SK-N-SH (cell line): ENCODE measurements around the gene MATN1. TPM values are rescaled to one million over a fixed set of nuclear protein-coding genes. Genes with fewer than 3 reads are reported as not detected.

Source experiments
- CTCF ChIA-PET: fragments of 300-600, 350-600 bp; formaldehyde crosslinking; extraction: SDS; loops from one replicate; lab custom pipeline; 2021; lab: Yijun Ruan, JAX
- POLR2A ChIA-PET: fragments of 350-600 bp; sonication (Branson Sonifier 250); formaldehyde crosslinking; extraction: SDS; loops from one replicate; lab custom pipeline; 2020; ENCODE audit warnings: antibody characterized with exemption, inconsistent platforms; lab: Yijun Ruan, JAX
- DNase-seq: peaks from one replicate; pipeline ENCODE4 v3.0.0; 2012
- H2AFZ ChIP-seq: fragments of 200-600 bp; sonication (generic); 2 replicates; pipeline ENCODE4 v1.8.1; 2016; ENCODE audit warnings: antibody characterized with exemption, mild to moderate bottlenecking, low read depth
- H3F3A ChIP-seq: fragments of 200-600 bp; sonication (generic); replicated peaks from 2 replicates; pipeline ENCODE3; 2016; ENCODE audit warnings: antibody characterized with exemption, mild to moderate bottlenecking; ENCODE audit not compliant: insufficient read depth
- H3K27ac ChIP-seq, 2 experiments: fragments of 200-500 bp in 1 of 2; fragments of 200-600 bp in 1 of 2; sonication (Bioruptor generic) in 1 of 2; sonication (generic), shearing (Covaris generic) in 1 of 2; 2 replicates each; pipeline versions ENCODE4 v1.5.1 to v1.6.1; 2014 to 2016; ENCODE audit warnings: low read depth in 2 of 2, inconsistent platforms in 1 of 2, low read length in 1 of 2, mild to moderate bottlenecking in 1 of 2, mixed read lengths in 1 of 2
- H3K27me3 ChIP-seq: fragments of 200-600 bp; sonication (generic), shearing (Covaris generic); 2 replicates; pipeline ENCODE4 v1.6.1; 2016; ENCODE audit warnings: mixed run types; ENCODE audit not compliant: insufficient read depth
- H3K36me3 ChIP-seq, 2 experiments: fragments of 200-500 bp in 1 of 2; fragments of 200-600 bp in 1 of 2; sonication (Bioruptor generic) in 1 of 2; sonication (generic) in 1 of 2; replicated peaks in 1 of 2; 2 replicates each; pipeline versions ENCODE3 to v1.5.1; 2014 to 2016; ENCODE audit warnings: low read length in 1 of 2, mild to moderate bottlenecking in 1 of 2; ENCODE audit not compliant: insufficient read depth in 2 of 2, control insufficient read depth in 1 of 2
- H3K4me1 ChIP-seq, 2 experiments: fragments of 200-500 bp in 1 of 2; fragments of 200-600 bp in 1 of 2; sonication (Bioruptor generic) in 1 of 2; sonication (generic), shearing (Covaris generic) in 1 of 2; 2 replicates each; pipeline versions ENCODE4 v1.5.1 to v1.6.1; 2014 to 2016; ENCODE audit warnings: low read depth in 1 of 2, low read length in 1 of 2, mixed run types in 1 of 2; ENCODE audit not compliant: insufficient read depth in 2 of 2, control insufficient read depth in 1 of 2
- H3K4me2 ChIP-seq: fragments of 200-600 bp; sonication (generic), shearing (Covaris generic); 2 replicates; pipeline ENCODE4 v1.6.1; 2017; ENCODE audit warnings: mixed run types
- H3K4me3 ChIP-seq, 2 experiments: fragments of 200-500 bp in 1 of 2; fragments of 200-600 bp in 1 of 2; sonication (Bioruptor generic) in 1 of 2; sonication (generic), shearing (Covaris generic) in 1 of 2; 2 replicates each; pipeline versions ENCODE4 v1.5.1 to v1.8.1; 2014 to 2016; ENCODE audit warnings: low read depth in 2 of 2, inconsistent platforms in 1 of 2, low read length in 1 of 2, mild to moderate bottlenecking in 1 of 2, mixed read lengths in 1 of 2, moderate library complexity in 1 of 2
- H3K79me2 ChIP-seq: fragments of 200-600 bp; sonication (generic); 2 replicates; pipeline ENCODE4 v1.8.1; 2017; ENCODE audit warnings: mild to moderate bottlenecking; ENCODE audit not compliant: insufficient read depth
- H3K9ac ChIP-seq: fragments of 200-600 bp; sonication (generic); 2 replicates; pipeline ENCODE4 v1.6.1; 2017; ENCODE audit warnings: mixed run types
- H3K9me2 ChIP-seq: fragments of 200-600 bp; sonication (generic); 2 replicates; pipeline ENCODE4 v1.6.1; 2017; ENCODE audit warnings: mixed run types
- H3K9me3 ChIP-seq: fragments of 200-600 bp; sonication (generic); 2 replicates; pipeline ENCODE4 v1.6.1; 2017; ENCODE audit warnings: mixed run types, mild to moderate bottlenecking, moderate library complexity
- H4K20me1 ChIP-seq: fragments of 200-600 bp; sonication (generic); 2 replicates; pipeline ENCODE4 v1.6.1; 2017; ENCODE audit warnings: mild to moderate bottlenecking, mixed run types; ENCODE audit not compliant: insufficient read depth
- FOXJ3 ChIP-seq: sonication (generic); formaldehyde crosslinking; IDR thresholded peaks from 2 replicates; pipeline ENCODE4 v1.5.1; 2020; ENCODE audit warnings: mild to moderate bottlenecking, missing genetic modification reagents
- FOXM1 ChIP-seq: IDR thresholded peaks from 2 replicates; pipeline ENCODE4 v1.4.0; 2012; ENCODE audit warnings: low read depth, mild to moderate bottlenecking
- JUND ChIP-seq: IDR thresholded peaks from 2 replicates; pipeline ENCODE4 v1.4.0; 2012
- POLR2AphosphoS5 ChIP-seq: IDR thresholded peaks from 2 replicates; pipeline ENCODE4 v1.6.1; 2012; ENCODE audit warnings: low read depth, low read length
- SIN3A ChIP-seq: IDR thresholded peaks from 2 replicates; pipeline ENCODE4 v1.6.1; 2012; ENCODE audit warnings: low read depth, mild to moderate bottlenecking, low read length, moderate library complexity, borderline replicate concordance
- SMC3 ChIP-seq: IDR thresholded peaks from 2 replicates; pipeline ENCODE4 v1.6.1; 2012; ENCODE audit warnings: low read depth, low read length, improper control_type of control experiment
- YY1 ChIP-seq: IDR thresholded peaks from 2 replicates; pipeline ENCODE4 v1.4.0; 2012; ENCODE audit warnings: low read depth, mild to moderate bottlenecking
- WGBS: methylation state at CpG from one replicate; pipeline ENCODE4 v1.1.6; 2017; ENCODE audit warnings: low lambda C conversion rate; 5-methylcytosine and 5-hydroxymethylcytosine counted together
- polyA plus RNA-seq, 3 experiments: library from polyadenylated mRNA; depleted of rRNA; stranded (reverse); fragments of >200 nt; gene quantifications; 2 replicates each; pipeline ENCODE4 v1.2.3, GENCODE V29; 2012
- TF ChIP-seq, protein P1 (sequence below): fragments of 200-600 bp; sonication (generic); IDR thresholded peaks from 2 replicates; pipeline ENCODE4 v1.6.1; 2017; ENCODE audit warnings: antibody characterized with exemption, mild to moderate bottlenecking, moderate library complexity
- TF ChIP-seq, protein P2 (sequence below): IDR thresholded peaks from 2 replicates; pipeline ENCODE4 v1.4.0; 2012; ENCODE audit warnings: low read depth
- TF ChIP-seq, protein P3 (sequence below): IDR thresholded peaks from 2 replicates; pipeline ENCODE4 v1.4.0; 2012; ENCODE audit warnings: low read depth, borderline replicate concordance

MATN1 gene
- polyA plus RNA-seq, 1 of the 3 experiments (the other 2 are of a cell fraction), result 0.23 TPM

DNA sequence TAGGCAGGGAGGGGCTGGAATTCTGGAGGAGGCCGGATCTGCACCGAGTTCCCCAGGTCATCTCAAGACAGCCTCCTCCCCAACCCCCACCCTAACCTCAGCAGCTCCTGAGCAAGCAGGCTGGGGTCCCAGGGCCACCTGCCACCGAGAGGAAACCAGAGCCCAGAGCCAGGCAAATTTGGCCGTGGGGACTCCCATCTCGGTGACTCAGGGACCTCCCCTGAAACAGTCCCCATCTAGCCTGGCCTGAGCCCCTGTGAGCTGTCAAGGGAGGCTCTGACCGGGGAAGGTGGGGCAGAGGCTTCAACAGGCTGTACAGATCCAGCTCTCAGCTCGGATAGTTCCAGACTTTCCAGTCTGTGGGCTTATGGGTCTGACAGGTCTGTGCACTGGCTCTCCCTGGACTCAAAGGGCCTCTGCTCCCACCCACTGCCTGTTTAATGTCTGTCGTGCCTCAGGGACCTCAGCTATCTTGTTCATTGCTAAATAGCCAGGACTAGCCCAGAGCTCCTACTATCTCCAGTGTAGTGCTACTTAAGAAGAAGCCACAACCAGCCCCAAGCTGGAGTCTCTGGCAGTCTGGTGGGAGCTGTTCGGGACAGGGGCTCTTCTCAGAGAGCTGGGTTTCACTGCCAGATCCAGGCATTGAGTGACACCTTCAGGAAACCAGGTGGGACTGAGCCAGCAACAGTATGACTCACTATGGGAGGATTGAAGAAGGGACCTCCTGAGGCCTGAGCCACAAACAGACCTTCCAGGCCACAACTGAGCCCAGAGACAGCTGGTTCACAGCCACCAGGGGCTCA is 25.6 kb downstream of the MATN1 start (continued):
- TF ChIP-seq, protein P1, sequence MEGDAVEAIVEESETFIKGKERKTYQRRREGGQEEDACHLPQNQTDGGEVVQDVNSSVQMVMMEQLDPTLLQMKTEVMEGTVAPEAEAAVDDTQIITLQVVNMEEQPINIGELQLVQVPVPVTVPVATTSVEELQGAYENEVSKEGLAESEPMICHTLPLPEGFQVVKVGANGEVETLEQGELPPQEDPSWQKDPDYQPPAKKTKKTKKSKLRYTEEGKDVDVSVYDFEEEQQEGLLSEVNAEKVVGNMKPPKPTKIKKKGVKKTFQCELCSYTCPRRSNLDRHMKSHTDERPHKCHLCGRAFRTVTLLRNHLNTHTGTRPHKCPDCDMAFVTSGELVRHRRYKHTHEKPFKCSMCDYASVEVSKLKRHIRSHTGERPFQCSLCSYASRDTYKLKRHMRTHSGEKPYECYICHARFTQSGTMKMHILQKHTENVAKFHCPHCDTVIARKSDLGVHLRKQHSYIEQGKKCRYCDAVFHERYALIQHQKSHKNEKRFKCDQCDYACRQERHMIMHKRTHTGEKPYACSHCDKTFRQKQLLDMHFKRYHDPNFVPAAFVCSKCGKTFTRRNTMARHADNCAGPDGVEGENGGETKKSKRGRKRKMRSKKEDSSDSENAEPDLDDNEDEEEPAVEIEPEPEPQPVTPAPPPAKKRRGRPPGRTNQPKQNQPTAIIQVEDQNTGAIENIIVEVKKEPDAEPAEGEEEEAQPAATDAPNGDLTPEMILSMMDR, result no peak
- TF ChIP-seq FOXM1, result no peak
- TF ChIP-seq SIN3A, result no peak
- TF ChIP-seq, protein P2, sequence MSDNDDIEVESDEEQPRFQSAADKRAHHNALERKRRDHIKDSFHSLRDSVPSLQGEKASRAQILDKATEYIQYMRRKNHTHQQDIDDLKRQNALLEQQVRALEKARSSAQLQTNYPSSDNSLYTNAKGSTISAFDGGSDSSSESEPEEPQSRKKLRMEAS, result no peak

- Histone ChIP-seq H3K27me3 (no peaks in the 10 kb centered on the region), H4K20me1 (no peaks in the 10 kb centered on the region), H2AFZ (no peak overlapping the region), H3K9me3 (no peaks in the 10 kb centered on the region), H3K4me3 (no peak overlapping the region), H3K4me2 (no peak overlapping the region), H3K9ac (no peak overlapping the region), H3K79me2 (no peaks in the 10 kb centered on the region), H3K4me1 (peaks cover 6 to 35% of the 10 kb centered on the region in 2 experiments; a peak in 2 of 4 replicates), H3K9me2 (no peaks in the 10 kb centered on the region), H3K27ac (no peak overlapping the region), H3F3A (no peaks in the 10 kb centered on the region), H3K36me3 (no peaks in the 10 kb centered on the region)
- CTCF ChIA-PET, result interaction anchor here (1.7 to 2.0 kb wide), 2 partner anchors 11 to 316 kb away, joined by 7 to 8 read pairs; no protein-coding TSS in a partner anchor
- no peak for DNase-seq
- 68% methylated on average over 6 of the region's 6 CpGs for WGBS
- POLR2A ChIA-PET, result no interaction called here
- TF ChIP-seq POLR2AphosphoS5, result no peak
- TF ChIP-seq FOXJ3 (CRISPR knock-in tag), result no peak
- TF ChIP-seq SMC3, result no peak
- no peak for TF ChIP-seq JUND
- no peak for TF ChIP-seq YY1
- TF ChIP-seq, protein P3, sequence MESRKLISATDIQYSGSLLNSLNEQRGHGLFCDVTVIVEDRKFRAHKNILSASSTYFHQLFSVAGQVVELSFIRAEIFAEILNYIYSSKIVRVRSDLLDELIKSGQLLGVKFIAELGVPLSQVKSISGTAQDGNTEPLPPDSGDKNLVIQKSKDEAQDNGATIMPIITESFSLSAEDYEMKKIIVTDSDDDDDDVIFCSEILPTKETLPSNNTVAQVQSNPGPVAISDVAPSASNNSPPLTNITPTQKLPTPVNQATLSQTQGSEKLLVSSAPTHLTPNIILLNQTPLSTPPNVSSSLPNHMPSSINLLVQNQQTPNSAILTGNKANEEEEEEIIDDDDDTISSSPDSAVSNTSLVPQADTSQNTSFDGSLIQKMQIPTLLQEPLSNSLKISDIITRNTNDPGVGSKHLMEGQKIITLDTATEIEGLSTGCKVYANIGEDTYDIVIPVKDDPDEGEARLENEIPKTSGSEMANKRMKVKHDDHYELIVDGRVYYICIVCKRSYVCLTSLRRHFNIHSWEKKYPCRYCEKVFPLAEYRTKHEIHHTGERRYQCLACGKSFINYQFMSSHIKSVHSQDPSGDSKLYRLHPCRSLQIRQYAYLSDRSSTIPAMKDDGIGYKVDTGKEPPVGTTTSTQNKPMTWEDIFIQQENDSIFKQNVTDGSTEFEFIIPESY, result no peak
Measured at GRCh38 chr1:30696831-30697230, 26.6 kb downstream of the MATN1 start.
